A204.1 (cell line): Measurements from ENCODE around the gene TLR1.
"Not testable (repeated sequence)": the region's sequence is repeated elsewhere in the genome, so short reads cannot be mapped to it uniquely, and the experiment has no call there.

Experiments
- FAIRE-seq: peaks from 2 replicates; lab custom pipeline; 2012; peaks lifted over from hg19 to GRCh38; lab: Jason Lieb, UNC

The TLR1 gene

DNA sequence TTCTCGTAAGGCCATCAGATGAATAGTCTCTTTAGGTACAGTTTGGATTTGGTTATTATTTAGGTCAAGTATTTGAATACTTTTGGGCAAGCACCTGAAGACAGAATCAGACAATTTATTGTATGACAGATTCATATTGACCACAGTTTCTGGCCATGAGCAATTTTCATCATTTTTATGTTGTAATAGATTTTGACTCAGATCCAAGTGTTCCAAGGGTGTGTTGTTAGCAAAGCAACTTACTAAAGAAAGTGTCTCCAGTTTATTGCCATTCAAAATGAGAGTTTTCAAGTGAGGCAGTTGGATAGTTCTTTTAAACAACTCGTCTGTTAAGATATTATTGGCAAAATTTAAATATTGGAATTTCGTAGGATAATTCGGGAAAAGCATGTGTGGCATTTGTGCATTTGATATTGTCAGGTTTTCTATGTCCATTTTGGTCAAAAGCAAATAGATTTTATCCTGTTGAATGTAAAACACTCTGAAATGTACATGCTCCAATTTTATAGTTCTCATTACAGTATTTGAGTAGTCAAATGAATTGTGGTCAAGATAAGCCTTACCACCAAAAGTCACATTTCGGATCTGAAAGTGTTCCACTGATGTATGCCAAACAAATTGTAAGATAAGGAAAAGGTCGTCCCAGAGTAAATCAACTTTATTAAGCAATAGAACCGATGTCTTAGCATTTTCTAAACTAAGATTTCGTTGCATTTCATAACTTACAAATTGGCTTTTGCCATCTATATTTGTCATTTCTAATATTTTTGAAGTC, 30.2 kb downstream of the TLR1 start:
- FAIRE-seq: no peak

DNA sequence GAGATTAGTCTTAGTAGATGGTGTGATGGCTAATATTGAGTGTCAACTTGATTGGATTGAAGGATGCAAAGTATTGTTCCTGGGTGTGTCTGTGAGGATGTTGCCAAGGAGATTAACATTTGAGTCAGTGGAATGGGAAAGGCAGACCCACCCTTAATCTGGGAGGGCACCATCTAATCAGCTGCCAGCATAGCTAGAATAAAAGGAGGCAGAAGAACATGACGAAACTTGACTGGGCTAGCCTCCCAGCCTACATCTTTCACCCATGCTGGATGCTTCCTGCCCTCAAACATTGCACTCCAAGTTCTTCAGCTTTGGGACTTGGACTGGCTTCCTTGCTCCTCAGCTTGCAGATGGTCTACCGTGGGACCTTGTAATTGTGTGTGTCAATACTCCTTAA, 34.3 kb downstream of the TLR1 start:
- FAIRE-seq: not testable (repeated sequence)

DNA sequence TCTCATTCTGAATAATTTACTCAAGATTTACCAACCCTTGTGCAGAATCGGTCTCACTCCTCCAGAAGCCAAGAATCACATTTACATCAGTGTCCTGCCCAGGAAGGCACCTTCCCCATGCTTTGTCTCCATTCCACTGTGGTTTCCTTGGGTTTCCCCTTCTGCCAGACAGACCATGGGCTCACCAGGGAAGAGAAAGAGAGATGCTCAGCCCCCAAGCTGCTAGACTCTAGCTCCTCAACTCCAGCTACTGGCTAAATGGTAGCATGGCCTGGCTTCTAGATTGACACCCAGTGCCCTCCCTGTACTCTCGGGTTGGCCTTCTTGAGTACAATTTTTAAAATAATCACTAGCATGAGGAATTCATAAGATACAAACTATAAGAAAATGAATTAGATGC, 34.7 kb downstream of the TLR1 start:
- no peak for FAIRE-seq

DNA sequence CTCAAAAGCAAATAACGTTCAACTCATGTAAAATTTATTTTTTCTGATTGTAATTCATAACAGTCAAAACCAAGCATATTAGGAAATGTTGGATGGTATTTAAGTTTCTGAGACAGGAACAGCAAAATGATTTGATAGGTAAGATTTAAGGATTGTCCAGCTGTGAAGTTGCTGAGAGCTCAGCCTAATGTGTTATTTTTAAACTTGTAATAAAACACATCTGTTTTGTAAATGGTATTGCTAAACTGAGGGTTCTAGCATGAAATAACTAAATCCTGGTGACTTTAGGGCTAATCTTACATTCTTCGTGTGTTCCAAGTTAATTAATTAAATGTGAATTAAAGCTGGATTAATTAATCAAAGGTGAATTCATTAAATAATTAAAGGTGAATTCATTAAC, 35.1 kb downstream of the TLR1 start:
- no peak for FAIRE-seq

DNA sequence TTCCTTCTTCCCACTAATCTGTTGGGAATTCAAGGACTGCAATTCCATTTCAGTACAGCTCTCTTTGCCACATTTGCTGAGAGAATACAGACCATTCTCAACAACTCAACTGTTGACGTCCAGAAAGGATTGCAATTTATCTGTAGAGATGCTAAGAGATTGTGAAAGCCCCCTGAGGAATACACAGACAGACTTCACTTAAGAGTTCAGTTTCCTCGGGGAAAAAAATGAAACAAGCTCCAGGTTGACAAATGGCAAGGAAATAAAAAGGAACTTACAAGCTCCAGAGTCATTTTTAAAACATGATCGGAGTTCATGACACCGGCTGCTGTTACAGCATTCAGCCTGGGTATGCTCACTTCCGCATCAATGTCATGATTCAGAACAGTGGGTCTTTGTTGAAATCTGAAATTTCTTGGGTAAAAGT, 35.6 kb downstream of the TLR1 start:
- FAIRE-seq: no peak

DNA sequence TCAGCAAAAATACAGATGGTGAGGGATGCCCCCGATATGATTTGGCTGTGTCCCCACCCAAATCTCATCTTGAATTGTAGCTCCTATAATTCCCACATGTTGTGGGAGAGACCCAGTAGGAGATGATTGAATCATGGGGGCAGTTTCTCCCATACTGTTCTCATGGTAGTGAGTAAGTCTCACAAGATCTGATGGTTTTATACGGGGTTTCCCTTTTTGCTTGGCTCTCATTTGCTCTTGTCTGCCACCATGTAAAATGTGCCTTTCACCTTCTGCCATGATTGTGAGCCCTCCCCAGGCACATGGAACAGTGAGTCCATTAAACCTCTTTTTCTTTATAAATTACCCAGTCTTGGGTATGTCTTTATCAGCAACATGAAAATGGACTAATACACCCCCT, 37.7 kb downstream of the TLR1 start:
- FAIRE-seq: not testable (repeated sequence)

DNA sequence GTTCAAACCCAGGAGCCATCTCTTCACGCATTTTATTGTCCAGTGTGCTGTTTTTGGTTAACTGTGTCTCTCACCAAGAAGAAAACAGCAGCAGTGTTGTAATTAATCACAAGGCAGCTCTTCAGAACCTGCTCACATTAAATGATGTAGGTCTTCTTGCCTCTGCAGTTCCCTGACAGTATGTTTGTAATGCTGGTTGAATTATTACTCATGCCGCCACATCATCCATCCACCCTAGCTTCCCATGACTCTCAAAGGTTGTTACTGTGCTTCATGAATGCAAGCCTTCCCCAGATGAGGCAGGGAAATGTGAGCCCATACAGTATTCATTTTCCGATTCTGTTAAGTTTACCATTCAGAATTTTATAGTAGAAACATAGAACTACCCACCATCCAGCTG, 39.2 kb downstream of the TLR1 start:
- FAIRE-seq: no peak

DNA sequence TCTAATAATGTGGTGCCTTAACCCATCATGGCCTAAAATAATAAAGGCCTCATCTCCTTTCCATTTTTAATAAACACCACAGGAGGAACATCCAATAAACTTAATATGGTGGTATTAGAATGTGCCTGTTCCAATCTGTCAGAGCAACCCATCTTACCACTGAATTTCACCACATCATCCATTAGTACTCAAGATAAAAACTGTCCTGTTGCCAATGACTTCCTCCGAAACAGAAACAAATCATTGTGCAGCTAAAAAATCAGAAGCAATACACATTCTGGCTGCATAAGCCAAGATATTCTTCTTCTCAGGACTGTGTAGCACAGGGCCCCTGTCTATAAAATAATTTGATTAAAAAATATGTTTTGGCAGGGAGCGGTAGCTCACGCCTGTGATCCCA, 40.3 kb downstream of the TLR1 start:
- FAIRE-seq: no peak

DNA sequence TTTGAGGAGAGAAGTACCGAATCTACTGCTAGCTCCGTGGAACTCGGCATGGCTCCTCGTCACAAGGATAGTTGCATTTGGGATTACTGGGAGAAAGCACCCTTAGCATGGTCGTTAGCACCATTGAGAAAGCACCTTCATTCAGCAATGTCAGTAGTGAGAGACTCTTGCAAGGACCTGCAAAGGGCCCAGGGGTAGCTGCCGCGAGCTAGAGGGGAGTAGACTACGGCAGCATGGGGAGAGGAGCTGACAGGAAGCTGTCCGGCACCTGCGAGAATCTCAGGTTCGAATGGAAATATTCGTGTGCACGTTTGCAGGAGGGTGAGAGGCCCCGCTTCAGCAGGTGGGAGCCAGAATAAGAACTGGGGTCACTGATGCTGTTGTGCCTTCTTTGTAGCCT, 42.0 kb downstream of the TLR1 start:
- no peak for FAIRE-seq

DNA sequence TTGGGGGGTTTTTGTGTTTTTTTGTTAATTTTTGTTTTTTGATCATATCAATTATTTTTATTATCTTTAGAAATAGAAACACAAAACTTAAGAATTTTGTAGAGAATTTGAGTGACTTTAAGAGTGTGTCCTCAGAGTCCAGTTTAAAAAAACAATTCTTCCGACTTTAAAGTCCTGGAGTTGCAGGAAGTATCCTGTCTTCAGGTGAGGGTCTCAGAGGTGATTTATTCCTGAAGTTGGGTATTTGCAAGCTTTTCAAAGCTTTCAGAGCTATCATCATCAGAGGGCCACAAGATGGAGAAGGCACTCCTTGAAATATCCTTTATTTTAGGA, 44.8 kb downstream of the TLR1 start:
- no peak for FAIRE-seq

DNA sequence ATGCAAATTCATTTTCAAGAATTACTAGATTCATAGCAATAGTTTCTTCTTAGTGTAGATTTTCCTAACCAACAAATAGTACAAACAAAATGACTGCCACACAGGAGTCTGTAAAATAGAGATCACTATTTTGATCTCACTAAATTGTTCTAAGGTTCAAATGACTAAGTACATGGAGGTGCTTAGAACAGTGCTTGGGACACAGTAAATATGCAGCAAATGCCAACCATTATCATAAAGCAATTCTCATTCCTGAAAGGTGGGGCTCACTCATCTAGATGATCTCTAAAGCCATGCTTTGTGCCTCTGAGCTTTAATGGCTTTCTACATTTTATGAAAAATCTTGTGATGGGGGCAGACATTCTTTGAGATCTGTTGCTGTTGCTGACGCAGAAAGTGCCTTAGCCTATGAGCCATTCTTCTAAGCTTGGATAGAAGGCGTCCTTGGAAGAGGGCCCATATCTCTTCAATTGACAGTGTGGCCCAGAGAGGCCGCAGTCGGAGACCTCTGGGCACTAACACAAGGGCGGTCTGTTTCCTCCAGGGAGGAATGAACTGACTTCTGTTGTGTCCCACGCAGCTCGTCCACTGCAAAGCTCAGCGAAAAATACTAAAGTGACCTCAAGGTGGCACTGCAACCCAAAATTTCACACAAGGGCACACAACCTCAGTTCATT, 45.3 kb downstream of the TLR1 start:
- FAIRE-seq: peak; percentile 99

DNA sequence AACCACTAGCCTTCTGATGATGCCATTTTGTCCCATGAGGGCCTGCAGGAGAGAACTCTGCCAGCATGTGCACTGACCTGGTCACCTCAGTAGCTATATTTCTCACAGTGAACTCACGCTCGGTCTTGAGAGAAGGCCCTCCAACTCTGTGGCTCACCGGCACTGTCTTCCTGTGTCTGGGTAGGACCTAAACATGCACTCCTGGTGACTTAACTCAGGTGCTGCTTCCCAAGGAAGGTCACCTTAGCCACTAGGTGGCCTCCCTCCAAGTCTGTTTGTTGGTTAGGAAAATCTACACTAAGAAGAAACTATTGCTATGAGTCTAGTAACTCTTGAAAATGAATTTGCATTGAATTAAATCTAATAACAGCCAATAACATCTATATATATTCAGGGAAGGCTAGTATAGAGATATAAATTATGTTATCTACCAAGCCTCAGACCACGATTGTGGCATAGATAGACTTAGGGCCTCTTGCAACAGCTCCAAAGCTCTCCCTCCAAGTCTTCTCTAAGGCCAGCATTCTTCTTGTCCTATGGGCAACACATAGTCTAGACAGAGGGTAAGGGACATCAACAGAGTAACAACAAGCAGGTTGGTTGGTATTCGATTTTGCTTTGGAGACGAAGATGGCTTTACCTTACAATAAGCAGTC, 46.5 kb downstream of the TLR1 start:
- no peak for FAIRE-seq

DNA sequence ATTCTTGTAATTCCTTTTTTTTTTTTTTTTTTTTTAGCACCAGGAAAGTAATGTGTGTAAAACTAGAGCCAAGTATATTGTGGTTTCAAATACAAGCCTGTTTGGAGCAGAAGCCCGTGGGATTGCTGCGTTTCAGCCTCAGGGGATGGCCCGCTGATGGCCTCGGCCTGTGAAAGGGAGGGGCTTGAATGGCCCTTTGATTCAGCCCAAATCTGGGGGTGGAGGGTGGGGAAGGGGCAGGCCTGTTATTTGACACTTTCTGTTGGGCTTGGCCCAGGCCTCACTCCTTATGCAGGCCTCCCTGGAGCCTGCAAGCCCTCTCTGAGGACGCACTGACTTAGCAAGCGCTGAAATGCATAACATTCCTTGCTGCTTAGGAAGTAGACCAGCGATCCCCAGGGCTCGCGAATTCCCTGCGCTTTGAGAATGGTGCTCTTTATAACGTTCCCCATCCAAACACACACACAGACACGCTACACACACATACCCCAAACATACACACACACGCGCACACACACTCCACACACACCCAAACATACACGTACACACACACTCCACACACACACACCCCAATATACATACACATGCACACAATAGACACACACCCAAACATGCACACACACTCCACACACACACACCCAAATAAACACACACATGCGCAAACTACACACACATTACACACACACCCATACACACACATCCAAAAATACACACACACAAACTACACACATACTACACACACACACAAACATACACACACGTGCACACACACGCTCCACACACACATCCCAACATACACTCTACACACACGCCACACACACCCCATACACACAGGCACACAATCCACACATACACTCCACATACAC, 51.4 kb downstream of the TLR1 start:
- peak; percentile 98 for FAIRE-seq

DNA sequence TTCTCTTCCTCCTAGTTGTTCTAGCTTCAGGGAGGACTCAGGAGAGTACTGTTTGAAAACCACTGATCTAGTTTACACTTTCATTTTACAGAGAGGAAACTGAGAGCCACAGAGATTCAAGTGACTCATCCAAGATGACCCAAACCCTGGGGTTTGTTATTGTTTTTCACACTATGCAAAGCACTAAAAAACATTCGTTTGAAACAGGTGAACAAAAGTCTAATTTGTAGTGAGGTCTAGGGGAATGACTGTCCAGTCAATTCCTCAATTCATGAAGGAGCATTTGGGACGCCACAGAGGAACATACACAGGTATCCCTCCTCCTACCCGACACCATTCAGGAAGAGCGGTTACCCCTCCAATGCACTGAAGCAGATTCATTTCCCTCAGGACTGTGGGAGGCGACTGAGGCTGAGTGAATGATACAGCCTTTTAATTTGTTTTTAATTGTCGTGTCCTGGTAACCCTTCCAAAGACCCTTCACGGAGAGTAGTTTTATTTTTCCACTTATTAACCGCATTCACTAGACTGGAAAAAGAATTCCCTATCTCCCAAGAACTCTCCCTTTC, 52.1 kb downstream of the TLR1 start:
- FAIRE-seq: no peak

DNA sequence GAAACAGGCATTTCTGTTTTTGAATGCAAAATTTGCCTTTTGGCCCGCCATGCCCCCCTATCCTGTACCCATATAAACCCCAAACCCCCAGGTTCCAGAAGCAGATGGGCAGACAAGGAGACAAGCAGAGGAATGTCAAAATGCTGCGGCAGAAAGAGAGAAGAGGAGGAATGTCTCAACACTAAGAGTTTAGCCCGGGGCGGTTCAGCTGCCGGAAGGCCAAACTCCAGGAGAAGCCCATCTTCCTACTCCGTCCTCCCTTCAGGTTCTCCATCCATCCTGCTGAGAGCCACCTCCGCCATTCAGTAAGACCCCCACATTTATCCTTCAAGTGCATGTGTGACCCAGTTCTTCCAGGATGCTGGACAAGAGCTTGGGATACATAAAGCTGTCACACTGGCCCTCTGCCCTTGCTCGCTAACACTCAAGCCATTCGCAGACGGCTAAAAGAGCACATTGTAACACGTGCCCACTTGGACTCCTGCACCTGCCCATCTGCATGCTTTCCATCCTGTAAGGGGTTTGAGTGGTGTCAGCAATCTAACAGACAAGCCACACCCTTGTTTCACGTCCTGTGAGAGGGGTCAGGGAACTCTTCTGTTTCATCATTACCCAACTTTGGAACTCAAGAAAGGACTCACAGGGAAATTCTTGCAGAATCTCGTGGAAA, 53.1 kb downstream of the TLR1 start:
- FAIRE-seq: no peak

DNA sequence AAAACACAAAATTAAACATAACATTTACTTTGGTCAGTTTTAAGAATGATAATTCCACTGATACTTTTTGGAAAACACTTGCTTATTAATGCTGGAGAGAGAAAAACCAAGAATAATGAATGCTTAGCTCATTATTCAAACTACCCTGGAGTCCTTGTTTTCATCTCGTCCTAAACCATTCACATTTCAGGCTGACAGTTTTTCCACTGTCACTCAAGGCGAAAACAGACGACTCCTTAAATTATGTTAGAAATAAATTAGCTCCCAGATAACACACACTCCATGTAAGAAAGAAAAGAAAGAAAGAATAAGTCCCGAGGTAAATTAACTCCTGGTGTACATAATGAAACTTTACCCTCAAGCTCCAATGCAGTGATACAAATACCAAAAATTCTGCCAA, 55.3 kb downstream of the TLR1 start:
- FAIRE-seq: no peak

DNA sequence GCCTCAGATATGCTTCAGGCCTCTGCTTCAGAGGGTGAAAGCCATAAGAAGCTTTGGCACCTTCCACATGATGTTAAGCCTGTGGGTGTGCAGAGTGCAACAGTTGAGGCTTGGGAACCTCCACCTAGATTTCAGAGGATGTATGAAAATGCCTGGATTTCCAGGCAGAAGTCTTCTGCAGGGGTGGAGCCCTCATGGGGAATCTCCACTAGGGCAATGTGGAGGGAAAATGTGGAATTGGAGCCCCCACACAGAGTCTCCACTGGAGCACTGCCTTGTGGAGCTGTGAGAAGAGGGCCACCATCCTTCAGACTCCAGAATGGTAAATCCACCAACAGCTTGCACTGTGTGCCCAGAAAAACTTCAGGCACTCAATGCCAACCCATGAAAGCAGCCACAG, 57.0 kb downstream of the TLR1 start:
- FAIRE-seq: no peak
